ENCODE data around the gene PLLP.

GRCh38 chr16:57303910-57304168 is 19.4 kb upstream of the PLLP start:
- TF ChIP-seq CTCF (conservative IDR thresholded peaks at IDR 0.05) (no peak), ZFX (IDR thresholded peaks at IDR 0.05) (no peak)

Measured in C4-2B (cell line).